ENCODE results near the gene SLC43A3.
"Not testable (repeated sequence)": the region's sequence is repeated elsewhere in the genome, so short reads cannot be mapped to it uniquely, and the experiment has no call there.

SLC43A3 gene

GRCh38 chr11:57414612-57415212 lies 12.2 kb downstream of the SLC43A3 start:
- Histone ChIP-seq H3K27ac (no peak overlapping the region), H3K4me3 (no peak overlapping the region)

- Histone ChIP-seq H3K27ac (peak overlapping the region in 2 of 21 experiments; percentile 10 to 35), H3K4me3 (no peak overlapping the region)
These were observed 13.2 kb downstream of the SLC43A3 start for GRCh38 chr11:57413681-57414080.

GRCh38 chr11:57410287-57410686 lies 16.6 kb downstream of the SLC43A3 start:
- H3K4me3 ChIP-seq, result no peak overlapping the region
- no peak overlapping the region for H3K27ac ChIP-seq

- H3K4me3 ChIP-seq, result no peak overlapping the region
- H3K27ac ChIP-seq, result peak overlapping the region in 1 of 21 experiments; percentile 12
These were observed 17.4 kb downstream of the SLC43A3 start for GRCh38 chr11:57409321-57410100.

GRCh38 chr11:57408771-57409170 lies 18.1 kb downstream of the SLC43A3 start:
- Histone ChIP-seq H3K4me3 (no peak overlapping the region), H3K27ac (peak overlapping the region in 2 of 21 experiments; percentile 12 to 37)

- Histone ChIP-seq H3K27ac (peak overlapping the region in 2 of 21 experiments; percentile 52 to 54), H3K4me3 (no peak overlapping the region)
These were observed 18.9 kb downstream of the SLC43A3 start for GRCh38 chr11:57407941-57408475.

- H3K4me3 ChIP-seq, result no peak overlapping the region
- H3K27ac ChIP-seq, result peak overlapping the region in 11 of 21 experiments; percentile 21 to 69 (median 44)
These were observed 19.7 kb downstream of the SLC43A3 start for GRCh38 chr11:57407010-57407920.

GRCh38 chr11:57406337-57406904 lies 20.5 kb downstream of the SLC43A3 start:
- Histone ChIP-seq H3K4me3 (no peak overlapping the region), H3K27ac (peak overlapping the region in 9 of 21 experiments; percentile 18 to 55 (median 40))

GRCh38 chr11:57405271-57405860 lies 21.6 kb downstream of the SLC43A3 start:
- peak overlapping the region in 9 of 21 experiments; percentile 18 to 55 (median 49) for H3K27ac ChIP-seq

GRCh38 chr11:57403802-57404147 lies 23.1 kb downstream of the SLC43A3 start:
- Histone ChIP-seq H3K27ac (no peak overlapping the region), H3K4me3 (no peak overlapping the region)

More at GRCh38 chr11:57405271-57405860, 21.6 kb downstream of the SLC43A3 start:
- no peak overlapping the region for H3K4me3 ChIP-seq

- H3K27ac ChIP-seq, H3K4me3 ChIP-seq: not testable (repeated sequence)
These were observed 23.7 kb downstream of the SLC43A3 start for GRCh38 chr11:57403003-57403801.

- Histone ChIP-seq H3K27ac (no peak overlapping the region), H3K4me3 (no peak overlapping the region)
These were observed 24.5 kb downstream of the SLC43A3 start for GRCh38 chr11:57402188-57403002.

GRCh38 chr11:57399972-57400578 lies 26.8 kb downstream of the SLC43A3 start:
- H3K4me3 ChIP-seq, result no peak overlapping the region
- no peak overlapping the region for H3K27ac ChIP-seq

- Histone ChIP-seq H3K27ac (no peak overlapping the region), H3K4me3 (no peak overlapping the region)
These were observed 27.7 kb downstream of the SLC43A3 start for GRCh38 chr11:57399221-57399620.

- Histone ChIP-seq H3K4me3 (no peak overlapping the region), H3K27ac (no peak overlapping the region)
These were observed 29.4 kb downstream of the SLC43A3 start for GRCh38 chr11:57397394-57397990.

- Histone ChIP-seq H3K4me3 (no peak overlapping the region), H3K27ac (no peak overlapping the region)
These were observed 30.2 kb downstream of the SLC43A3 start for GRCh38 chr11:57396744-57397143.
